Neural progenitor cell (in vitro differentiated cells): Measurements from ENCODE around the gene ZNF19. TPM values are rescaled to one million over a fixed set of nuclear protein-coding genes. Genes with fewer than 3 reads are reported as not detected.

Experiments used
- DNase-seq: peaks from one replicate; pipeline ENCODE4 v3.0.0-alpha.2; 2016; ENCODE audit warnings: low spot score
- H2AFZ ChIP-seq: fragments of 200-600 bp; sonication (generic); replicated peaks from 2 replicates; pipeline ENCODE4 v1.6.1; 2016; ENCODE audit warnings: antibody characterized with exemption
- H3F3A ChIP-seq: fragments of 200-600 bp; sonication (generic); 2 replicates; pipeline ENCODE4 v1.6.1; 2016; ENCODE audit warnings: antibody characterized with exemption, low read depth
- H3K27ac ChIP-seq: fragments of 200-600 bp; sonication (generic); 2 replicates; pipeline ENCODE4 v1.5.1; 2016; ENCODE audit warnings: mild to moderate bottlenecking
- H3K27me3 ChIP-seq: fragments of 200-600 bp; sonication (generic); 2 replicates; pipeline ENCODE4 v1.6.1; 2016; ENCODE audit warnings: mild to moderate bottlenecking, moderate library complexity
- H3K36me3 ChIP-seq: fragments of 200-600 bp; sonication (generic); 2 replicates; pipeline ENCODE4 v1.5.1; 2016
- H3K4me1 ChIP-seq: fragments of 200-600 bp; sonication (generic); 2 replicates; pipeline ENCODE4 v1.6.1; 2016; ENCODE audit warnings: mixed run types
- H3K4me2 ChIP-seq: fragments of 200-600 bp; sonication (generic); 2 replicates; pipeline ENCODE4 v1.6.1; 2016
- H3K4me3 ChIP-seq: fragments of 200-600 bp; sonication (generic); 2 replicates; pipeline ENCODE4 v1.5.1; 2016
- H3K79me2 ChIP-seq: fragments of 200-600 bp; sonication (generic); 2 replicates; pipeline ENCODE4 v1.6.1; 2016; ENCODE audit warnings: low read depth
- H3K9ac ChIP-seq: fragments of 200-600 bp; sonication (generic); 2 replicates; pipeline ENCODE4 v1.6.1; 2016
- H3K9me3 ChIP-seq: fragments of 200-600 bp; sonication (generic); 2 replicates; pipeline ENCODE4 v1.5.1; 2016; ENCODE audit warnings: low read depth
- H4K20me1 ChIP-seq: fragments of 200-600 bp; sonication (generic); 2 replicates; pipeline ENCODE4 v1.6.1; 2016; ENCODE audit warnings: low read depth
- H3K27ac Mint-ChIP-seq: 3 replicates; pipeline ENCODE4 v1.8.0; 2021; ENCODE audit warnings: mixed read lengths
- H3K27me3 Mint-ChIP-seq: 2 replicates; pipeline ENCODE4 v1.8.0; 2022; ENCODE audit warnings: low read depth, mild to moderate bottlenecking, inconsistent platforms, moderate library complexity, mixed read lengths; ENCODE audit not compliant: insufficient read depth
- H3K36me3 Mint-ChIP-seq: 3 replicates; pipeline ENCODE4 v1.8.0; 2021; ENCODE audit warnings: mixed read lengths
- H3K4me1 Mint-ChIP-seq: 3 replicates; pipeline ENCODE4 v1.8.0; 2021; ENCODE audit warnings: mixed read lengths
- H3K4me3 Mint-ChIP-seq: 3 replicates; pipeline ENCODE4 v1.8.0; 2021; ENCODE audit warnings: mild to moderate bottlenecking, moderate library complexity, mixed read lengths
- H3K9me3 Mint-ChIP-seq: 3 replicates; pipeline ENCODE4 v1.8.0; 2020; ENCODE audit warnings: mixed read lengths
- EZH2 ChIP-seq: fragments of 200-600 bp; sonication (generic); IDR thresholded peaks from 2 replicates; pipeline ENCODE4 v1.6.1; 2017; ENCODE audit warnings: antibody characterized with exemption, mild to moderate bottlenecking, moderate library complexity
- EZH2phosphoT487 ChIP-seq: fragments of 200-600 bp; sonication (generic); IDR thresholded peaks from 2 replicates; pipeline ENCODE4 v1.6.1; 2017; ENCODE audit warnings: antibody characterized with exemption
- total RNA-seq: library from RNA; depleted of rRNA; stranded (reverse); fragments of >200 nt; gene quantifications from 2 replicates; pipeline ENCODE4 v1.2.3, GENCODE V29; 2015; ENCODE audit warnings: low replicate concordance
- TF ChIP-seq, protein P1 (sequence below): fragments of 200-600 bp; sonication (generic); IDR thresholded peaks from 2 replicates; pipeline ENCODE4 v1.5.1; 2017; ENCODE audit warnings: antibody characterized with exemption, mild to moderate bottlenecking

Gene ZNF19
- total RNA-seq, 1 donor from 2014 or later, result 13.9 TPM

DNA sequence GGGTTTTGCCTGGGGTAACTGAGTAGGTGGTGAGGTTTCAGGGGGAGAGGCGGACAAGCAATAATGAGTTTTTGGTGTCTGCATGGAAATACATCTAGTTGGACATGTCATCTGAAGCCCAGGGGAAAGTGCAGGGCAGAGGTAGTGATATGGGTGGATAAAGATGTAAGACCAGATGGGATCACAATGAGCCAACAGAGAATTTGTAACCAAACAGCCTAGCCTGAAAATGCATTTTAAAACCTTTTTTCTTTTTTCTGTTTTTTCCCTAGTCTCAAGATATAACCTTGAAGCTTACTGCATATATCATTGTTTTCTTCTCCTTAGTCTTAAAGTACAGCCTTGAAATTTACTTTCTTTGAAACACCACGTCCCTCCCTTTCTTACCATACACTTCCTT is 3.7 kb upstream of the ZNF19 start:
- no peak overlapping the region for H2AFZ ChIP-seq
- Mint-ChIP-seq H3K36me3 (no peaks in the 10 kb centered on the region), H3K27ac (no peak overlapping the region), H3K27me3 (no peaks in the 10 kb centered on the region), H3K4me3 (no peak overlapping the region), H3K9me3 (no peaks in the 10 kb centered on the region), H3K4me1 (no peaks in the 10 kb centered on the region)
- peaks cover 16% of the 10 kb centered on the region for H3K27me3 ChIP-seq
- no peak for DNase-seq
- no peak overlapping the region for H3K9ac ChIP-seq
- H4K20me1 ChIP-seq, result no peaks in the 10 kb centered on the region
- H3F3A ChIP-seq, result no peaks in the 10 kb centered on the region
- no peaks in the 10 kb centered on the region for H3K4me1 ChIP-seq
- H3K36me3 ChIP-seq, result no peaks in the 10 kb centered on the region
- H3K4me3 ChIP-seq, result no peak overlapping the region
- H3K79me2 ChIP-seq, result no peaks in the 10 kb centered on the region
- TF ChIP-seq, protein P1, sequence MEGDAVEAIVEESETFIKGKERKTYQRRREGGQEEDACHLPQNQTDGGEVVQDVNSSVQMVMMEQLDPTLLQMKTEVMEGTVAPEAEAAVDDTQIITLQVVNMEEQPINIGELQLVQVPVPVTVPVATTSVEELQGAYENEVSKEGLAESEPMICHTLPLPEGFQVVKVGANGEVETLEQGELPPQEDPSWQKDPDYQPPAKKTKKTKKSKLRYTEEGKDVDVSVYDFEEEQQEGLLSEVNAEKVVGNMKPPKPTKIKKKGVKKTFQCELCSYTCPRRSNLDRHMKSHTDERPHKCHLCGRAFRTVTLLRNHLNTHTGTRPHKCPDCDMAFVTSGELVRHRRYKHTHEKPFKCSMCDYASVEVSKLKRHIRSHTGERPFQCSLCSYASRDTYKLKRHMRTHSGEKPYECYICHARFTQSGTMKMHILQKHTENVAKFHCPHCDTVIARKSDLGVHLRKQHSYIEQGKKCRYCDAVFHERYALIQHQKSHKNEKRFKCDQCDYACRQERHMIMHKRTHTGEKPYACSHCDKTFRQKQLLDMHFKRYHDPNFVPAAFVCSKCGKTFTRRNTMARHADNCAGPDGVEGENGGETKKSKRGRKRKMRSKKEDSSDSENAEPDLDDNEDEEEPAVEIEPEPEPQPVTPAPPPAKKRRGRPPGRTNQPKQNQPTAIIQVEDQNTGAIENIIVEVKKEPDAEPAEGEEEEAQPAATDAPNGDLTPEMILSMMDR, result no peak
- TF ChIP-seq EZH2phosphoT487, result no peak
- TF ChIP-seq EZH2, result no peak
- H3K4me2 ChIP-seq, result no peak overlapping the region
- H3K27ac ChIP-seq, result no peak overlapping the region
- H3K9me3 ChIP-seq, result no peaks in the 10 kb centered on the region

DNA sequence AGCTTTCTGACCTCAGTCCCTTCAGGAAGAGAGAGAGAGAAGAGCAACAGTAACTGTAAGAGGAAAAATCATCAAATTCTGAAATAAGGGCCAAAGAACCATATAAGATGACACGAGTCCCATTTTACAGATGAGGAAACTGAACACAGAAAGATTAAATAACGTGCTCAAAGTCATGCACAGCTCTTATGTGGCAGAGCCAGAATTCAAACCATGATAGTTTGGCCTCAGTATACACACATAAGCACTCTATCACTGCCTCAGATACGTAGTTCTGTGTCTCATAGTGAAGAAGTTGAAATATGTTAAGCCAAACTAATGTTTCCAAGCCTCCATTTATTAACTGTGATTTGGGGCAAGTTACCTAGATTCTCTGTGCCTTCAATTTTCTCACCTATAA is 1.9 kb upstream of the ZNF19 start:
- no peaks in the 10 kb centered on the region for H3K9me3 Mint-ChIP-seq

DNA sequence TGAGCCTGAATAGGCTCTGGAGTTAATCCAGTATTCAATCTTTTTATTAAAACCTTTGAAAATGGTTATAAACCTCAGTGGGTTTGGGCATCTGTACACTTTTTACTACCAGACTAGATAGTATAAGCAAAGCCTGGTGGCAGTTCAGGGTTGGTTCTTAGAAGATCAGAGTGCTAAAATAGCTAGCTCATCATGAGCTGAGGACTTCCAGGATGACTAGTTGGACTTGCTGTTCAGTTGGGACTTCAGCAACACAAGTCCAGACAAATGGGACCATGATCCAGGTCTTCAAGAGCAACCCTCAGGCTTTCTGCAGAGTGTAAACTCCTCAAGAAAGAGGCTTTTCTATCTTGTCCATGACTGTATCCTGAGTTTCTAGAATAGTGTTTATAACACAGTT is 1.2 kb upstream of the ZNF19 start:
- Mint-ChIP-seq H3K27me3 (no peaks in the 10 kb centered on the region), H3K9me3 (no peaks in the 10 kb centered on the region), H3K4me1 (no peaks in the 10 kb centered on the region), H3K27ac (no peak overlapping the region), H3K4me3 (no peak overlapping the region), H3K36me3 (no peaks in the 10 kb centered on the region)
- no peak for TF ChIP-seq EZH2
- TF ChIP-seq, protein P1, result no peak
- TF ChIP-seq EZH2phosphoT487, result no peak
- no peak for DNase-seq
- H4K20me1 ChIP-seq, result no peaks in the 10 kb centered on the region
- no peaks in the 10 kb centered on the region for H3K36me3 ChIP-seq
- no peaks in the 10 kb centered on the region for H3F3A ChIP-seq
- no peak overlapping the region for H3K4me3 ChIP-seq
- H3K9me3 ChIP-seq, result no peaks in the 10 kb centered on the region
- no peak overlapping the region for H3K9ac ChIP-seq
- H3K4me2 ChIP-seq, result no peak overlapping the region
- H2AFZ ChIP-seq, result no peak overlapping the region
- no peaks in the 10 kb centered on the region for H3K79me2 ChIP-seq
- H3K27me3 ChIP-seq, result peaks cover 16% of the 10 kb centered on the region
- no peak overlapping the region for H3K27ac ChIP-seq
- H3K4me1 ChIP-seq, result no peaks in the 10 kb centered on the region

More for the DNA sequence above, 1.9 kb upstream of the ZNF19 start:
- no peaks in the 10 kb centered on the region for H3K9me3 ChIP-seq
- H3K9ac ChIP-seq, result no peak overlapping the region
- H3K4me2 ChIP-seq, result no peak overlapping the region
- H3K79me2 ChIP-seq, result no peaks in the 10 kb centered on the region
- no peak overlapping the region for H2AFZ ChIP-seq
- H3K4me1 ChIP-seq, result no peaks in the 10 kb centered on the region
- Mint-ChIP-seq H3K4me3 (no peak overlapping the region), H3K36me3 (no peaks in the 10 kb centered on the region), H3K27me3 (no peaks in the 10 kb centered on the region), H3K4me1 (no peaks in the 10 kb centered on the region), H3K27ac (no peak overlapping the region)
- no peak for TF ChIP-seq EZH2phosphoT487
- no peak for TF ChIP-seq EZH2
- TF ChIP-seq, protein P1, result no peak
- H3K27ac ChIP-seq, result no peak overlapping the region
- H4K20me1 ChIP-seq, result no peaks in the 10 kb centered on the region
- peaks cover 16% of the 10 kb centered on the region for H3K27me3 ChIP-seq
- H3F3A ChIP-seq, result no peaks in the 10 kb centered on the region
- H3K4me3 ChIP-seq, result no peak overlapping the region
- H3K36me3 ChIP-seq, result no peaks in the 10 kb centered on the region
- DNase-seq, result no peak
